OCI-LY1 (cell line): ENCODE data around the gene TRIM51.

Source experiments
- H2AFZ ChIP-seq: fragments of 200-600 bp; sonication (generic), shearing (Covaris generic); 2 replicates; pipeline ENCODE4 v1.6.0; 2014; ENCODE audit warnings: antibody characterized with exemption, mild to moderate bottlenecking, low read length
- H3F3A ChIP-seq: fragments of 200-600 bp; sonication (generic), shearing (Covaris generic); 2 replicates; pipeline ENCODE4 v1.6.0; 2014; ENCODE audit warnings: mild to moderate bottlenecking, antibody characterized with exemption, low read length, moderate library complexity; ENCODE audit not compliant: insufficient read depth
- H3K27ac ChIP-seq: fragments of 200-600 bp; sonication (generic); 2 replicates; pipeline ENCODE4 v1.5.1; 2014; ENCODE audit warnings: low read length, mixed run types, mild to moderate bottlenecking, low read depth; ENCODE audit not compliant: poor library complexity, severe bottlenecking
- H3K27me3 ChIP-seq: fragments of 200-600 bp; sonication (generic); 2 replicates; pipeline ENCODE4 v1.6.0; 2014; ENCODE audit warnings: antibody characterized with exemption, mild to moderate bottlenecking, low read length, moderate library complexity; ENCODE audit not compliant: insufficient read depth
- H3K36me3 ChIP-seq: fragments of 200-600 bp; sonication (generic); 2 replicates; pipeline ENCODE4 v1.6.1; 2014; ENCODE audit warnings: mild to moderate bottlenecking, antibody characterized with exemption, low read length, moderate library complexity, mixed read lengths; ENCODE audit not compliant: insufficient read depth
- H3K4me1 ChIP-seq: fragments of 200-600 bp; sonication (generic); 2 replicates; pipeline ENCODE4 v1.5.1; 2014; ENCODE audit warnings: mild to moderate bottlenecking, low read length, moderate library complexity; ENCODE audit not compliant: insufficient read depth, severe bottlenecking
- H3K4me2 ChIP-seq: fragments of 200-600 bp; sonication (generic), shearing (Covaris generic); 2 replicates; pipeline ENCODE4 v1.6.1; 2014; ENCODE audit warnings: low read length
- H3K4me3 ChIP-seq: fragments of 200-600 bp; sonication (generic); 2 replicates; pipeline ENCODE4 v1.5.1; 2014; ENCODE audit warnings: low read length, low read depth, mild to moderate bottlenecking, mixed read lengths; ENCODE audit not compliant: poor library complexity, severe bottlenecking
- H3K79me2 ChIP-seq: fragments of 200-600 bp; shearing (Covaris generic); 2 replicates; pipeline ENCODE4 v1.6.1; 2016; ENCODE audit warnings: mixed run types, low read length, mixed read lengths; ENCODE audit not compliant: insufficient read depth
- H3K9ac ChIP-seq: fragments of 200-600 bp; sonication (generic), shearing (Covaris generic); 2 replicates; pipeline ENCODE4 v1.6.1; 2014; ENCODE audit warnings: mild to moderate bottlenecking, low read length, mixed read lengths
- H3K9me2 ChIP-seq: fragments of 200-600 bp; sonication (generic), shearing (Covaris generic); 2 replicates; pipeline ENCODE4 v1.6.1; 2014; ENCODE audit warnings: low read depth, mild to moderate bottlenecking, low read length, mixed read lengths
- H3K9me3 ChIP-seq: fragments of 200-600 bp; shearing (Covaris generic); 2 replicates; pipeline ENCODE4 v1.6.1; 2014; ENCODE audit warnings: low read length, mixed read lengths
- H4K20me1 ChIP-seq: fragments of 200-600 bp; sonication (generic), shearing (Covaris generic); 2 replicates; pipeline ENCODE4 v1.6.0; 2016; ENCODE audit warnings: mild to moderate bottlenecking, low read length; ENCODE audit not compliant: insufficient read depth
- CTCF ChIP-seq: fragments of 200-600 bp; sonication (generic), shearing (Covaris generic); IDR thresholded peaks from 2 replicates; pipeline ENCODE4 v1.5.1; 2017; ENCODE audit warnings: mild to moderate bottlenecking, antibody characterized with exemption, low read length, moderate library complexity, mixed read lengths
- EZH2 ChIP-seq: fragments of 200-600 bp; sonication (generic), shearing (Covaris generic); IDR thresholded peaks from 2 replicates; pipeline ENCODE4 v1.8.0; 2017; ENCODE audit warnings: borderline replicate concordance, mixed run types, mild to moderate bottlenecking, antibody characterized with exemption, low read length, moderate library complexity, mixed read lengths

TRIM51 gene

GRCh38 chr11:55920537-55920936 lies 37.4 kb downstream of the TRIM51 start:
- no peaks in the 10 kb centered on the region for H4K20me1 ChIP-seq
- no peaks in the 10 kb centered on the region for H3K9me2 ChIP-seq
- H3K9me3 ChIP-seq, result no peaks in the 10 kb centered on the region
- no peaks in the 10 kb centered on the region for H3K4me1 ChIP-seq
- no peak overlapping the region for H3K4me3 ChIP-seq
- H3K27me3 ChIP-seq, result no peaks in the 10 kb centered on the region
- no peaks in the 10 kb centered on the region for H3K79me2 ChIP-seq
- H3F3A ChIP-seq, result no peaks in the 10 kb centered on the region
- TF ChIP-seq CTCF (no peak), EZH2 (no peak)
- H3K4me2 ChIP-seq, result no peak overlapping the region
- H3K27ac ChIP-seq, result no peak overlapping the region
- H3K36me3 ChIP-seq, result no peaks in the 10 kb centered on the region
- H3K9ac ChIP-seq, result no peak overlapping the region
- H2AFZ ChIP-seq, result no peak overlapping the region

- Histone ChIP-seq H3K9ac (no peak within 1 kb of the TSS), H3K4me2 (no peak within 1 kb of the TSS), H3K9me2 (no peaks in the 10 kb centered on the region), H3K79me2 (no peaks in the 10 kb centered on the region), H3K9me3 (no peaks in the 10 kb centered on the region), H3K4me1 (no peaks in the 10 kb centered on the region), H4K20me1 (no peaks in the 10 kb centered on the region), H3K4me3 (no peak within 1 kb of the TSS), H3K27me3 (no peaks in the 10 kb centered on the region), H3K36me3 (no peaks in the 10 kb centered on the region), H3F3A (no peaks in the 10 kb centered on the region), H3K27ac (no peak within 1 kb of the TSS), H2AFZ (no peak within 1 kb of the TSS)
- no peak for TF ChIP-seq EZH2
- TF ChIP-seq CTCF, result no peak
These were observed 53.2 kb downstream of the TRIM51 start, which contains the start of gene OR5I1 for GRCh38 chr11:55936300-55936699. TSS of gene OR5I1 (minus strand) at chr11:55936400. CDS start at chr11:55936400, 0 bp downstream.
